MM.1S (cell line): ENCODE data around the gene TACC2.

Experiments used
- CTCF ChIP-seq: fragments of 300-600 bp; sonication (generic); IDR thresholded peaks from 2 replicates; pipeline ENCODE4 v1.5.1; 2016; ENCODE audit warnings: antibody characterized with exemption, low read length, mixed read lengths
- EZH2 ChIP-seq: fragments of 300-600 bp; sonication (generic); optimal IDR thresholded peaks from 2 replicates; pipeline ENCODE3; 2017; ENCODE audit warnings: low read depth, mild to moderate bottlenecking, antibody characterized with exemption, low read length, mixed read lengths

DNA sequence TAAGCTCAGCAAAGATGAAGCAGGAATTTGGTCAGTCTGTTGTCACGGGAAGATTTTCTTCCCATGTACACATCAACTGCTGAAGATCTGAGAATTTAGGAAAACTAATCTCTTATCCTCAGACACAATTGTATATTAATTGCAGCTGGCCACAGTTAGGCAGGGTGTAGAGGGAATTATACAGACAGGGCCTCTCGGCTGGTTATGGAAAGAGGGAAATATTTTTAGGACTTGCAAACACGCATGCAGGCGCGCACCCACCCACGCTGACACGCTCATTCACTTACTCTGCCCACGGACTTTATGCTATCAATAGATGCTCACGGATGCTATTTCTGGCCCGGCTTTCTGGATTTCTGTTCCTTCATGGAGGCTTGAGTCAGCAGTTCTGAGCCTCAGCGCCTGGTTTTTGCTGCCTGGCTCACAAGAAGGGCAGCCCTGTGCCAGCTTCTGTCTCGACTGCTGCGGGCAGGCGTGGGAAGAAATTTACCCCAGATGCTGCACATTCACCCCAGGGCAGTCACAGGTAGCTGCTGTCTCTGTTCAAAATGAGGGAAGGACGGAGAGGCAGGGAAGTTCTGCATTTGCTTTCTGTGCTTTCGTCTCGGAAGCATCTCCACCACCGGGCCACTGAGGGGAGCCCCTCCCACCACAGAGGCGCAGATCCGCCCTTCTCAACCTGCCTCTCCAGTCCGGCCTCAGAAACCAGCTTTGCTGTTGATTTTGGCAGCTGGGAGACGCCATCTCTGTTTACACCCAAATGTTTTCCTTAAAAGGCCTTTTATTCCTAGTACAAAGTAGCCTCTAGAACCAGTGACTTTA lies 165.8 kb downstream of the TACC2 start:
- no peak for TF ChIP-seq CTCF
- no peak for TF ChIP-seq EZH2
